Progenitor cell of endocrine pancreas (in vitro differentiated cells): ENCODE measurements around the gene PRC1. TPM values are rescaled to one million over a fixed set of nuclear protein-coding genes. Genes with fewer than 3 reads are reported as not detected.

Source experiments
- DNase-seq: peaks from one replicate; pipeline ENCODE4 v3.0.0; 2021; ENCODE audit warnings: low spot score; ENCODE audit not compliant: unreplicated experiment
- H3K27ac Mint-ChIP-seq: 2 replicates; pipeline ENCODE4 v1.8.0; 2021; ENCODE audit warnings: mild to moderate bottlenecking, moderate library complexity, mixed read lengths
- H3K27me3 Mint-ChIP-seq: 2 replicates; pipeline ENCODE4 v1.8.0; 2021; ENCODE audit warnings: mixed read lengths
- H3K36me3 Mint-ChIP-seq: 2 replicates; pipeline ENCODE4 v1.8.0; 2022; ENCODE audit warnings: mixed read lengths; ENCODE audit not compliant: insufficient read depth
- H3K4me1 Mint-ChIP-seq: 2 replicates; pipeline ENCODE4 v1.8.0; 2021; ENCODE audit warnings: low read depth, mixed read lengths
- H3K4me3 Mint-ChIP-seq: 2 replicates; pipeline ENCODE4 v1.8.0; 2021; ENCODE audit warnings: low read depth, mild to moderate bottlenecking, moderate library complexity, mixed read lengths
- H3K9me3 Mint-ChIP-seq: 2 replicates; pipeline ENCODE4 v1.8.0; 2021; ENCODE audit warnings: low read depth, mixed read lengths
- total RNA-seq: library from RNA; stranded (reverse); gene quantifications from 2 replicates; pipeline ENCODE4 v1.2.1, GENCODE V29; 2021
- TF ChIP-seq, protein P1 (sequence below): fragments of 200-600 bp; sonication (generic); IDR thresholded peaks from one replicate; pipeline ENCODE4 v1.5.0; 2021; ENCODE audit warnings: antibody characterized with exemption, mild to moderate bottlenecking; ENCODE audit not compliant: unreplicated experiment

PRC1 gene
- total RNA-seq, 1 donor from 2014 or later: 79.1 TPM

DNA sequence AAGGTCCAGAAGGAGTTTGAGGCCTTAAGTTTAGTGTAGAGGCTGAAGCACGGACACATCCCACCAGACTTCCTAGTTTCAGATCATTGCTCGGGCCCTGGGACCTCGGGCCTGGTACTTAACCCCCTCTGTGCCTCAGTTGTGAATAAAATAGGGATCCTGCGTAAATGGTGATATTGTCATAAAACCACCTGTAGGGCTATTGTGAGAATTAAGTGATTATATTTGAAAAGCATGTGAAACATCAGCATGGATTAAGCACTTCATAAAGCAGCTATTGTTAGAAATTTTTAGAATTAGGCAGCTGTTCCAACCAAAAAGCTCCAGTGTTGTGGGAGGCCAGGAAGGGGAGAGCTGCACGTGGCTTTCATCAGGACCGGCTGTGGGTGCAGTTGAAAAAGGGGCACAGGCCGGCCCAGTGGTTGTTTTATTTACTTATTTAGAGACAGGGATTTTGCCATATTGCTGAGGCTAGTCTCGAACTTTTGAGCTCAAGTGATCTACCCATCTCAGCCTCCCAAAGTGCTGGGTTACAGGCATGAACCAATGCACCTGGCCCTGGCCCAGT is 35.2 kb downstream of the PRC1 start:
- no peak overlapping the region for H3K4me3 Mint-ChIP-seq
- peaks cover 9% of the 10 kb centered on the region for H3K4me1 Mint-ChIP-seq
- TF ChIP-seq, protein P1, sequence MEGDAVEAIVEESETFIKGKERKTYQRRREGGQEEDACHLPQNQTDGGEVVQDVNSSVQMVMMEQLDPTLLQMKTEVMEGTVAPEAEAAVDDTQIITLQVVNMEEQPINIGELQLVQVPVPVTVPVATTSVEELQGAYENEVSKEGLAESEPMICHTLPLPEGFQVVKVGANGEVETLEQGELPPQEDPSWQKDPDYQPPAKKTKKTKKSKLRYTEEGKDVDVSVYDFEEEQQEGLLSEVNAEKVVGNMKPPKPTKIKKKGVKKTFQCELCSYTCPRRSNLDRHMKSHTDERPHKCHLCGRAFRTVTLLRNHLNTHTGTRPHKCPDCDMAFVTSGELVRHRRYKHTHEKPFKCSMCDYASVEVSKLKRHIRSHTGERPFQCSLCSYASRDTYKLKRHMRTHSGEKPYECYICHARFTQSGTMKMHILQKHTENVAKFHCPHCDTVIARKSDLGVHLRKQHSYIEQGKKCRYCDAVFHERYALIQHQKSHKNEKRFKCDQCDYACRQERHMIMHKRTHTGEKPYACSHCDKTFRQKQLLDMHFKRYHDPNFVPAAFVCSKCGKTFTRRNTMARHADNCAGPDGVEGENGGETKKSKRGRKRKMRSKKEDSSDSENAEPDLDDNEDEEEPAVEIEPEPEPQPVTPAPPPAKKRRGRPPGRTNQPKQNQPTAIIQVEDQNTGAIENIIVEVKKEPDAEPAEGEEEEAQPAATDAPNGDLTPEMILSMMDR: no peak
- H3K9me3 Mint-ChIP-seq: no peaks in the 10 kb centered on the region
- H3K27ac Mint-ChIP-seq: no peak overlapping the region
- no peaks in the 10 kb centered on the region for H3K27me3 Mint-ChIP-seq
- H3K36me3 Mint-ChIP-seq: peaks cover 12% of the 10 kb centered on the region
- no peak for DNase-seq

DNA sequence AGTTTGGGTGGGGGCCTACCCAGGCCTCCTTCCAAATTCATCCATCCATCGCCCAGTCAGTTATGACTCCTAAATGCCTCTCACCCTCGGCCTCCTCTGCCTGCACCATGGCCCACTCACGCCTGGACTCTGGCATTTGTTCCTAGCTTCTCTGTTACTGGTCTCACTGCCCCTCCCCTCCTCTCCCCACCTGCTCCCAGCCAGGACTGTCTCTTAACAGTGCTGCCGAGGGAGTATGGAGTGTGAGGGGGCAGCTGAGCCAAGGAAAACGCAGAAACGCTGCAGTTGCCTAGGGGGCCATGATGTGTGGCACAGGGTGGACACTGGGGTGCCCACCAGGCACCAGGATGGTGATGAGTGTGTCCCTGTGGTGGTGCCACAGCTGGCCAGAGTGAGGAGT is 36.5 kb downstream of the PRC1 start:
- Mint-ChIP-seq H3K4me1 (peaks cover 9% of the 10 kb centered on the region), H3K36me3 (peaks cover 11% of the 10 kb centered on the region), H3K27me3 (no peaks in the 10 kb centered on the region), H3K27ac (peak overlapping the region; percentile 64), H3K4me3 (peak overlapping the region; percentile 79), H3K9me3 (no peaks in the 10 kb centered on the region)
- no peak for DNase-seq
- TF ChIP-seq, protein P1: no peak

DNA sequence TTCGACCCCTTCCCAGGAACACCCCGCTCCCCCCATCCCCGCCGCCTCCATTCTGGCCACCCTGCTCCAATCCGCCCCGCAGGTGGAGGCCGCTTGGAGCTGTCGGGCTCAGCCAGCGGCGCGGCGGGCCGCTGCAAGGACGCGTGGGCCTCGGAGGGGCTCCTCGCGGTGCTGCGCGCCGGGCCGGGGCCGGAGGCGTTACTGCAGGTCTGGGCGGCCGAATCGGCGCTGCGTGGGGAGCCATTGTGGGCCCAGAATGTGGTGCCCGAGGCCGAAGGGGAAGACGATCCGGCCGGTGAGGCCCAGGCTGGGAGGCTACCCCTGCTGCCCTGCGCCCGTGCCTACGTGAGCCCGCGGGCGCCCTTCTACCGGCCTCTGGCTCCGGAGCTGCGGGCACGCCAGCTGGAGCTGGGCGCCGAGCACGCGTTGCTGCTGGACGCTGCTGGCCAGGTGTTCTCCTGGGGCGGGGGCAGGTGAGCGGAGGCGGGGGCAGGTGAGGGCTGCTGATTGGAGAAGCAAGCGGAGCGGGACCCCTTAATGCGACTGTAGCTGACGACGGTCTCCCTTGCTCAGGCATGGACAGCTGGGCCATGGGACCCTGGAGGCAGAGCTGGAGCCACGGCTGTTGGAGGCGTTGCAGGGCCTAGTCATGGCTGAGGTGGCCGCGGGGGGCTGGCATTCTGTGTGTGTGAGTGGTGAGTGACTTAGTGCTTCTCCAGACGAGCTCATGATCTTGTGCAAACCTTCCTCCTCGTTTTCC is 37.1 kb downstream of the PRC1 start:
- peak; percentile 30 for DNase-seq
- peak overlapping the region; percentile 69 for H3K27ac Mint-ChIP-seq
- H3K9me3 Mint-ChIP-seq: no peaks in the 10 kb centered on the region
- H3K36me3 Mint-ChIP-seq: peaks cover 8% of the 10 kb centered on the region
- peak overlapping the region; percentile 86 for H3K4me3 Mint-ChIP-seq
- H3K4me1 Mint-ChIP-seq: peaks cover 9% of the 10 kb centered on the region
- TF ChIP-seq, protein P1: no peak
- H3K27me3 Mint-ChIP-seq: no peaks in the 10 kb centered on the region

DNA sequence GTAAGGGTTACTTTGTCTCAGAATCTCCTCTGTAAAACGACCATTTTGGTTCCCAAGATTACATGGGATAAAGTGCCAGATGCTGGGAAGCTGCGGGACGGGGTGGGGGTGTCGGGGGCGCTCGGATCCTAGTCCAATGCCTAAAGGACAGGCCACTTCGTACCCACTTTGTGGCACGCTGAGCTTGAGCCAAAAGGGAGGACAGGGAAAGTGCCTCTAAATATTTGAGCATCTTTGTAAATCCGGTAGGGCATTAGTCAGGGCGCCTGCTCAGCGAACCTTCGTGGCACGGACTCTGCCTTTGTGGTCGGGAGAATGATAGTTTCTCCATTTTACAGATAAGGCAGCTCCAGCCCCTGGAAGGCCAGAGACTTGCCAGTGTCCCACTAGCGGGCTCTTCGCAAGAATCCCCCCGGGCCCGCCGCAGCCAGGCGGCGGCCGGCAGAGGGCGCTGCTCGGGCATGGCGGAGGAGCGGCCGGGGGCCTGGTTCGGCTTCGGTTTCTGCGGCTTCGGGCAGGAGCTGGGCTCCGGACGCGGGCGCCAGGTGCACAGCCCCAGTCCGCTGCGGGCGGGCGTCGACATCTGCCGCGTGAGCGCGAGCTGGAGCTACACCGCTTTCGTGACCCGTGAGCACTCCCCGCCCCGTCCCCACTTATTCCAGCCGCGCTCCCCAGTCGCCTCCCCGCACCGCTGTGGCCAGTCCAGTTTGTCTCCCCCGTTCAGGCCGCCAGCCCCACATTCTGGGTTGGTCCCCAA is 37.9 kb downstream of the PRC1 start:
- Mint-ChIP-seq H3K4me3 (peak overlapping the region; percentile 86), H3K27me3 (no peaks in the 10 kb centered on the region), H3K36me3 (peaks cover 9% of the 10 kb centered on the region), H3K9me3 (no peaks in the 10 kb centered on the region), H3K27ac (peak overlapping the region; percentile 69), H3K4me1 (peaks cover 9% of the 10 kb centered on the region)
- peak; percentile 87 for DNase-seq
- TF ChIP-seq, protein P1: peak; percentile 98

DNA sequence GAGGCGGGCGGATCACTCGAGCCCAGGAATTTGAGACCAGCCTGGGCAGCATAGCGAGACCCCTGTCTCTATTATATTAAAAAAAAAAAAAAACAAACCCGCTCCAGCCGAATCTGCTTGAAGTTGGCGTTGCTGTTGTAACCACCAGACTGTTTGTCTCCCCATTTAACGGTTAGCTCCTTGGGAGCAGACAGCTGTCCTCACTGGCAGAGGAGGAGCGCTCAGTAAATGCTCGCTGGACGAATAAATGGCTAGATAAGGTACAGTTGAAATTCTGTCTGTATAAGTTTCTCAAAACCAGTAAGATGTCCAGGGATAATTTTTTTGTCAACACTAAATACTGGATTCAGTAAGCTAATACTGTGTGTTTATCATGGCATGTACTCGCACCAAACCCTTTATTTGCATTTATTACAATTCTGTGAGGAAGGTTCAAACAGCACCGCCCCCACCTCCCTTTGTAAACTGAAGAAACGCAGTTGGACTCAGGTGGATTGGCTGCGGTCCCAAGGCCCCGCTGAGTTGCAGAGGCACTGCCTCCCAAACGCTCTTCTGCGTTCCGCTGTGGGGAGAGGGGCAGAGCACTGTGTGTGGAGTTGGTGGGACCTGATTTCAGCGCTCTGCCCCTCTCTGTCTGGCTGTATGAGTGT is 38.6 kb downstream of the PRC1 start:
- peaks cover 9% of the 10 kb centered on the region for H3K36me3 Mint-ChIP-seq
- H3K4me1 Mint-ChIP-seq: peaks cover 9% of the 10 kb centered on the region
- H3K27me3 Mint-ChIP-seq: no peaks in the 10 kb centered on the region
- TF ChIP-seq, protein P1: no peak
- H3K27ac Mint-ChIP-seq: no peak overlapping the region
- peak overlapping the region; percentile 86 for H3K4me3 Mint-ChIP-seq
- no peak for DNase-seq
- no peaks in the 10 kb centered on the region for H3K9me3 Mint-ChIP-seq
